ENCODE measurements around the gene ELMO1.

The ELMO1 gene

GRCh38 chr7:37310327-37311080 is 138.2 kb downstream of the ELMO1 start:
- DNase-seq (ENCODE audit: low read depth) = no peak

DNA sequence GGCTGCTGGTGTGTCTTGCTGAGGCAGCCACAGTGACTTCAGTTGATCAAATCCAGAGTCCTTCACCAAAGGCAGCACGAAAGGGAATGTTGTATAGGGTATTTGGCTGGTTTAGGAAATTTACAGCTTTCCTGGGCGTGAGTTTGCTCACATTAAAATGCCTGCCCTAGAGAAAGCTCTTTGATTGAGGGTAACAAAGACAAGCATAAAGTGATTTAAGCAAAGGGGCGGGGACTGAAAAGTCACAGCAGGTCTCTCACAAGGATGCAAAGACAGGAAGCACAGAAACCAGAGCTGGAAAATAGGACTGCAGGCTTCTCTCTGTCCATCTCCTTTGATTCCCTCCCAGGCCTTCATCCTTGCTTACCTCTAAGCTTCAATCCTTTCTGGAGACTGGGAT is 139.2 kb downstream of the ELMO1 start:
- no peak for DNase-seq (ENCODE audit: low read depth)

DNA sequence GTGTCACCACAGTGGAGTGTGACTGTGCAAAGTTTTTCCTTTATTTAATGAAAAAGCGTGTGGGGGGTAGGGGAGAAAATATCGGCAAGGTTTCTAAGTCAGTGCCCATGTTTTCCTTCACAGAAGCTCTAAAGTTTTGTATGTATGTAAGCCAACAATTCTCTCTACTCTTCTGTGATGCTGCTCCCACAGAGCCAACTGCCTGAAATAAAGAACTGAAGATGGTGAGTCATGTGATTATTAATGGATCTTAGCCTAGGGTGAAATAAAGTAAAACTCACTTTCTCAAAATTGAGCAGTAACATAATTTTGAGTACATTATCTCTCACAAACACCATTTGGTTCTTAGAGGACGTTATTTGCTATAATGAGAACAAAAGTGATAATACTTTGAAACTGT is 143.7 kb downstream of the ELMO1 start:
- DNase-seq (ENCODE audit: low read depth) = no peak

DNA sequence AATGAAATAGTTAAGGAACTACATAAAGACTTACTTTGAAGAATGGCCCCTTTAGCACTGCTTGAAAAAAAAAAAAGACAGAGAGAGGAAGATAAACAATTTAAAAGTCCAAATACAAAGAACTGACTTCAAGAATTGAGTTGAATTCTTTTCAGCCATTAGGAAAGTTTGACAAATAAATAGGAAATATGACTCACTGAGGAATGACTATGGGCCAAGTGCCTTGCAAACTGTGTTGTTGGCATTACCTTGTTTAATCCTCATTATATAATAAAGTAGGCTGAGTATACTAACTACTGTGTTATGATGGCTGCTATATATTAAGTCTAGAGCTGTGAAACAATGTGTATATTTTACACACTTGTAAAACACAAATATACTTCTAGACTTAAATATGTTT is 151.1 kb downstream of the ELMO1 start:
- DNase-seq (ENCODE audit: low read depth) = no peak

DNA sequence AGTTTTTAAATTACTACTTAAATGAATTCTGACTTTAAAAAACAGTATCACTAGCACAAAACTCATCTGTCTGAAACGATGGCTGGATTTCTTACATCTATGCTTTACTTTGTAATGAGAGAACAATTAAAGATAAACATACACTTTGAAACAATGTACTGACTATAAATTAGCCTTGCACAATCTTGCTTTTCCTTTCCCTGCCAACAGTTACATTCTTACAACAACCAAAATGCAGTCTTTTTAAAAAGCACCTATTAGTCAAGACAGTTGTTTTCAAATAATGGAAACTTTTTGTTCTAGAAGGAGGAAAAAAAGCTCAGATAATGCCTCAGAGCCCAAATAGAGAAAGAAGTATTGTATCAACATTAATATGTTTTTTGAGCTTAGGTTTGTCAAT is 153.3 kb downstream of the ELMO1 start:
- DNase-seq (ENCODE audit: low read depth) = no peak

GRCh38 chr7:37290731-37291130 is 157.9 kb downstream of the ELMO1 start:
- DNase-seq (ENCODE audit: low read depth) = no peak

- no peak for DNase-seq (ENCODE audit: low read depth)
Observed at GRCh38 chr7:37289781-37290180, 158.9 kb downstream of the ELMO1 start.

GRCh38 chr7:37289367-37289766 is 159.3 kb downstream of the ELMO1 start:
- no peak for DNase-seq (ENCODE audit: low read depth)

DNA sequence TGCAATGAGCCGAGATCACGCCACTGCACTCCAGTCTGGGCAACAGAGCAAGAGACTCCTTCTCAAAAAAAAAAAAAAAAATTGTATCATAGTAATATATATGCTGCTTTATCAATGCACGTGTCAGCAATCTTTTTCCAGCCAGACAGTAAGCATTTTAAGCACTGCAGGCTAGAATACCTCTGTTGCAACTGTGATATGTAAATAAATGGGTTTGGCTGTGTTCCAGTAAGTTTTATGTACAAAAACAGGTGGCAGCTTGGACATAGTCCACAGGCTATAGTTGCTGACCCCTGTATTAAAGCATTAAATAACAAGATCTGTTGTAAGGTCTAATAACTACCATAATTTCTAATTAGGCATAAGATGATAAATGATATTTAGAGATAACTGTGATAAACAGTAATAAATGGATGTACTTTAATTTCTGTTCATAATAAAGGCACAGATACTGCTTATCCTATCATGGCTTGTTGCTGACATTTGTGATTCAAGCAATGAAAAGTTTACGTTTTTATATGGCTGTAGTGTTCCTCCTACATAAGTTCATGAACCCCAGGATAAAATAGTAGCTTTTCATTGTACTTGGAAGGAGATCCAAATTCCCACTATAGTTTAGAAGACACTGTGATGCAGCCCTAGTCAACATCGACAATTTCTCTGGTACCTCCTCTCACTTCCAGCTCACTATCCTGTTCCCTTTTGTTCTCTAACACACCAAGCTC is 161.4 kb downstream of the ELMO1 start:
- no peak for DNase-seq (ENCODE audit: low read depth)

GRCh38 chr7:37286454-37286832 is 162.2 kb downstream of the ELMO1 start:
- DNase-seq (ENCODE audit: low read depth) = no peak

- no peak for DNase-seq (ENCODE audit: low read depth)
Observed at GRCh38 chr7:37285706-37286453, 162.8 kb downstream of the ELMO1 start.

- no peak for DNase-seq (ENCODE audit: low read depth)
Observed at GRCh38 chr7:37284805-37285231, 163.8 kb downstream of the ELMO1 start.

- no peak for DNase-seq (ENCODE audit: low read depth)
Observed at GRCh38 chr7:37284285-37284684, 164.4 kb downstream of the ELMO1 start.

- DNase-seq (ENCODE audit: low read depth) = no peak
Observed at GRCh38 chr7:37283716-37284115, 164.9 kb downstream of the ELMO1 start.

GRCh38 chr7:37282927-37283326 is 165.7 kb downstream of the ELMO1 start:
- no peak for DNase-seq (ENCODE audit: low read depth)

DNA sequence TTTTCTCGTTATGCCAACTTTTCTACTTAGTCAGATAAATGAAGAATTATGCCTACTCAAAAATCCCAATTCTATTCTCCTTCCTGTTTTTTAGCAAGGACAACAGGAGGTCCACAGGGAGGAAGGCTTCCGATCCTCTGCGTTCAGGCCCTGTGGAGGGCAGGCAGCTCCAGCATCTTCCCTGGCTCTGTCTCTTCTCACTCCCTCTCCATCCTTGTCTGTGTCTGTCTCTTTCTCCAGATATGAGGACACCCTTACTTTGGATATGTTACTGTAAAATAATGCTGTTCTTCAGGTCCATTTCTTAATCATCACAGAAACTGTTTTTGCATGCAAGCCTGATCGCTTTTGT is 166.6 kb downstream of the ELMO1 start:
- DNase-seq (ENCODE audit: low read depth) = no peak

- DNase-seq (ENCODE audit: low read depth) = no peak
Observed at GRCh38 chr7:37281368-37282092, 167.1 kb downstream of the ELMO1 start.

DNA sequence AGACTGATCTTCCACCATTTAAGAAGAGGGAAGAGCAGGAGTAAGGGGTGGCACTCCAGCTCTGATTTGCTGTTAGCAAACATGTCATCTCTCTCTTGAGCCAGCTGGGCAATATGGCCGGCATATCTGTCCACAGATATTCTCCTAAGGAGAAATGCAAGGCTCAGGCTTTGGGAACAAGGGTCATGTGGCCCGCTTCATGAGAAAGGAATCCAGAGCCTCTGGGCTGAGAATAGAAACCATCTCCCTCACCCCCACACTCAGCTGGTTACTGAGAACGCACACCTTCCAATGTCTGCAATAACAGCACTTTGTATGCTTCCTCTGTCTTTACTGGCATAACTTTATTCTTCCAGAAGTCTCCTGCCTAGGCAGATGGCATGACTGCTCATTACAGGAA is 171.2 kb downstream of the ELMO1 start:
- DNase-seq (ENCODE audit: low read depth) = no peak

DNA sequence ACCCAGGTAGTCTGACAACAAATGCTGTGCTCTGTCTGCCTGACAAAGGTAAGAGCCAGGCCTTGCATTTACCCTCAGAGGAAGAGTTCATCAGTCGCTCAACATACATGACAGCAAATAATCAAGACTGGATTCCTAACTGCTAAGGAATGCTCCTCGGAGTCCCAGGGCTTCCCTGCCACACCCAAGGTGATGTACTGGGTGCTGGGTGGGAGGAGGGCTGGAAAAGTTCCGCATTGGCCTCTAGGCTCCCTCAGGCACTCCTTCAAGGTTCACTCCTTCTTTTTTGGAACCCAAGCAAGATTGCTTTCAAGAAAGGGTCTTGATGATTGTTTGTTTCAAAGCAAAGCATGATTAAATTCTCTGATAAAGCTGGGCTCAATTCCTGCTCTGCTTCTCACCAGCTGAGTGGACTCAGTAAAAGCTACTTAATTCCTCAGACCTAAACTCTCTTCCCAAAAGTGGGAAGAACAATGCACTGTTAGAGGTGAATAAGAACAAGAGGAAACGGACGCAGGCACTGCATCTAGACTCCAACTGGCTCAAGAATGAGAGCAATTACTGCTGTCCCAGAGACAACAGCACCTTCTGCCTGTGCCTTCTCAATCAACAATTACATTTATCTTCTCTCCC is 173.5 kb downstream of the ELMO1 start:
- no peak for DNase-seq (ENCODE audit: low read depth)

GRCh38 chr7:37273891-37274290 is 174.8 kb downstream of the ELMO1 start:
- no peak for DNase-seq (ENCODE audit: low read depth)

- no peak for DNase-seq (ENCODE audit: low read depth)
Observed at GRCh38 chr7:37269711-37270508, 178.8 kb downstream of the ELMO1 start.

All from HS-5 (cell line).